SIG-M5 treated with dmso at 0.1 percent for 504 hours (cell line): ENCODE results near the gene NRG2.

Experiments used
- DNase-seq: peaks from one replicate; lab custom pipeline; 2025; ENCODE audit not compliant: unreplicated experiment; lab: John Stamatoyannopoulos, UW

Gene NRG2

GRCh38 chr5:139951296-139951924, 91.7 kb downstream of the NRG2 start:
- no peak for DNase-seq

- DNase-seq: no peak
Observed at GRCh38 chr5:139950436-139950835, 92.7 kb downstream of the NRG2 start.

- DNase-seq: no peak
Observed at GRCh38 chr5:139949710-139950109, 93.4 kb downstream of the NRG2 start.

GRCh38 chr5:139947727-139948126, 95.4 kb downstream of the NRG2 start:
- no peak for DNase-seq

GRCh38 chr5:139946440-139946839, 96.7 kb downstream of the NRG2 start:
- peak; percentile 16 for DNase-seq

GRCh38 chr5:139946006-139946405, 97.1 kb downstream of the NRG2 start:
- DNase-seq: no peak

- no peak for DNase-seq
Observed at GRCh38 chr5:139942243-139942642, 100.9 kb downstream of the NRG2 start.

GRCh38 chr5:139930406-139930805, 112.7 kb downstream of the NRG2 start:
- no peak for DNase-seq

- DNase-seq: no peak
Observed at GRCh38 chr5:139926797-139927503, 116.1 kb downstream of the NRG2 start.

- DNase-seq: no peak
Observed at GRCh38 chr5:139925650-139926640, 117.2 kb downstream of the NRG2 start.

GRCh38 chr5:139925216-139925562, 117.9 kb downstream of the NRG2 start:
- DNase-seq: no peak

GRCh38 chr5:139924294-139925215, 118.5 kb downstream of the NRG2 start:
- DNase-seq: no peak

GRCh38 chr5:139919308-139919707, 123.8 kb downstream of the NRG2 start:
- DNase-seq: no peak

GRCh38 chr5:139915834-139916233, 127.3 kb downstream of the NRG2 start:
- no peak for DNase-seq

GRCh38 chr5:139915266-139915665, 127.8 kb downstream of the NRG2 start:
- DNase-seq: no peak

- no peak for DNase-seq
Observed at GRCh38 chr5:139914218-139914807, 128.8 kb downstream of the NRG2 start.

- no peak for DNase-seq
Observed at GRCh38 chr5:139912804-139913203, 130.3 kb downstream of the NRG2 start.

GRCh38 chr5:139912158-139912557, 130.9 kb downstream of the NRG2 start:
- DNase-seq: no peak

GRCh38 chr5:139911425-139912120, 131.5 kb downstream of the NRG2 start:
- no peak for DNase-seq

GRCh38 chr5:139910901-139911300, 132.2 kb downstream of the NRG2 start:
- no peak for DNase-seq
